ENCODE results near the gene BMPR1B.
"Not testable (repeated sequence)": the region's sequence is repeated elsewhere in the genome, so short reads cannot be mapped to it uniquely, and the experiment has no call there.

BMPR1B gene

GRCh38 chr4:95124906-95125504 lies 367.2 kb downstream of the BMPR1B start:
- Histone ChIP-seq H3K79me1 (ENCODE audit: low read depth, low read length) (no peaks in the 10 kb centered on the region), H3K4ac (ENCODE audit: low read length) (no peak overlapping the region), H3K14ac (ENCODE audit: low read length) (no peak overlapping the region), H3K27ac (replicated peaks; ENCODE audit: low read length) (no peak overlapping the region), H3K9me3 (replicated peaks in 1 of 2; ENCODE audit: control insufficient read depth in 2 of 2, insufficient read depth in 1 of 2, low read depth in 1 of 2, low read length in 2 of 2) (no peaks in the 10 kb centered on the region), H3K9ac (ENCODE audit: low read depth, low read length, poor library complexity) (no peak overlapping the region), H2BK120ac (ENCODE audit: low read depth, low read length) (no peak overlapping the region), H3K36me3 (replicated peaks in 1 of 2; ENCODE audit: control insufficient read depth in 2 of 2, insufficient read depth in 2 of 2, low read length in 2 of 2) (peaks cover 0 to 92% of the 10 kb centered on the region in 2 donors), H3K4me2 (ENCODE audit: insufficient read depth, low read length, poor library complexity, severe bottlenecking) (no peak overlapping the region), H2BK5ac (ENCODE audit: low read length) (no peak overlapping the region), H2AFZ (ENCODE audit: low read length) (no peak overlapping the region), H2AK5ac (ENCODE audit: low read depth, low read length) (no peak overlapping the region), H2BK12ac (ENCODE audit: low read length) (no peak overlapping the region), H3K23ac (ENCODE audit: low read depth, low read length, poor library complexity) (no peak overlapping the region), H3K4me3 (ENCODE audit: low read length in 2 of 2) (no peak overlapping the region), H2BK15ac (ENCODE audit: low read length) (no peak overlapping the region), H3K18ac (ENCODE audit: low read length) (no peak overlapping the region), H3K27me3 (ENCODE audit: control insufficient read depth in 3 of 3, insufficient read depth in 3 of 3, low read depth in 1 of 3, low read length in 3 of 3) (no peaks in the 10 kb centered on the region), H3K4me1 (ENCODE audit: control insufficient read depth in 2 of 2, insufficient read depth in 1 of 2, low read depth in 1 of 2, low read length in 2 of 2) (no peaks in the 10 kb centered on the region), H4K8ac (ENCODE audit: low read depth, low read length) (no peak overlapping the region), H4K91ac (ENCODE audit: low read depth, low read length, poor library complexity) (no peak overlapping the region)
- WGBS, 2 donors (ENCODE audit: extremely low coverage in 2 of 2, insufficient read length in 2 of 2, insufficient replicate concordance in 1 of 2), result no CpG with 5 or more reads among the region's 4 CpGs
- DNase-seq (ENCODE audit: low spot score), result peak; percentile 54

- no peak overlapping the region for H3K9ac ChIP-seq (ENCODE audit: low read depth, low read length, poor library complexity)
- H2BK15ac ChIP-seq (ENCODE audit: low read length), result no peak overlapping the region
- H3K4me2 ChIP-seq (ENCODE audit: insufficient read depth, low read length, poor library complexity, severe bottlenecking), result no peak overlapping the region
- H3K27me3 ChIP-seq (ENCODE audit: control insufficient read depth in 3 of 3, insufficient read depth in 3 of 3, low read depth in 1 of 3, low read length in 3 of 3), result no peaks in the 10 kb centered on the region
- H2BK5ac ChIP-seq (ENCODE audit: low read length), result no peak overlapping the region
- no CpG with 5 or more reads among the region's 4 CpGs for WGBS, 2 donors (ENCODE audit: extremely low coverage in 2 of 2, insufficient read length in 2 of 2, insufficient replicate concordance in 1 of 2)
- H3K14ac ChIP-seq (ENCODE audit: low read length), result no peak overlapping the region
- H3K4me1 ChIP-seq (ENCODE audit: control insufficient read depth in 2 of 2, insufficient read depth in 1 of 2, low read depth in 1 of 2, low read length in 2 of 2), result no peaks in the 10 kb centered on the region
- H4K91ac ChIP-seq (ENCODE audit: low read depth, low read length, poor library complexity), result no peak overlapping the region
- no peak overlapping the region for H4K8ac ChIP-seq (ENCODE audit: low read depth, low read length)
- no peak overlapping the region for H2BK120ac ChIP-seq (ENCODE audit: low read depth, low read length)
- H3K36me3 ChIP-seq (replicated peaks in 1 of 2; ENCODE audit: control insufficient read depth in 2 of 2, insufficient read depth in 2 of 2, low read length in 2 of 2), result peaks cover 0 to 97% of the 10 kb centered on the region in 2 donors
- no peak for DNase-seq (ENCODE audit: low spot score)
- peaks cover 0 to 11% of the 10 kb centered on the region in 2 donors for H3K9me3 ChIP-seq (replicated peaks in 1 of 2; ENCODE audit: control insufficient read depth in 2 of 2, insufficient read depth in 1 of 2, low read depth in 1 of 2, low read length in 2 of 2)
- H3K4me3 ChIP-seq (ENCODE audit: low read length in 2 of 2), result no peak overlapping the region
- no peak overlapping the region for H2AK5ac ChIP-seq (ENCODE audit: low read depth, low read length)
- no peaks in the 10 kb centered on the region for H3K79me1 ChIP-seq (ENCODE audit: low read depth, low read length)
- no peak overlapping the region for H2AFZ ChIP-seq (ENCODE audit: low read length)
- H3K23ac ChIP-seq (ENCODE audit: low read depth, low read length, poor library complexity), result no peak overlapping the region
- H3K27ac ChIP-seq (replicated peaks; ENCODE audit: low read length), result no peak overlapping the region
- no peak overlapping the region for H2BK12ac ChIP-seq (ENCODE audit: low read length)
- H3K4ac ChIP-seq (ENCODE audit: low read length), result no peak overlapping the region
- no peak overlapping the region for H3K18ac ChIP-seq (ENCODE audit: low read length)
Measured at GRCh38 chr4:95129031-95129430, 371.3 kb downstream of the BMPR1B start.

- Histone ChIP-seq H3K79me1 (ENCODE audit: low read depth, low read length) (no peaks in the 10 kb centered on the region), H4K91ac (ENCODE audit: low read depth, low read length, poor library complexity) (no peak overlapping the region), H2BK5ac (ENCODE audit: low read length) (no peak overlapping the region), H3K27ac (replicated peaks; ENCODE audit: low read length) (no peak overlapping the region), H2BK12ac (ENCODE audit: low read length) (no peak overlapping the region), H2AK5ac (ENCODE audit: low read depth, low read length) (no peak overlapping the region), H3K4ac (ENCODE audit: low read length) (no peak overlapping the region), H3K14ac (ENCODE audit: low read length) (no peak overlapping the region), H3K36me3 (replicated peaks in 1 of 2; ENCODE audit: control insufficient read depth in 2 of 2, insufficient read depth in 2 of 2, low read length in 2 of 2) (peaks cover 0 to 93% of the 10 kb centered on the region in 2 donors), H2AFZ (ENCODE audit: low read length) (no peak overlapping the region), H2BK15ac (ENCODE audit: low read length) (no peak overlapping the region), H4K8ac (ENCODE audit: low read depth, low read length) (no peak overlapping the region), H2BK120ac (ENCODE audit: low read depth, low read length) (no peak overlapping the region), H3K18ac (ENCODE audit: low read length) (no peak overlapping the region), H3K4me3 (ENCODE audit: low read length in 2 of 2) (no peak overlapping the region), H3K4me2 (ENCODE audit: insufficient read depth, low read length, poor library complexity, severe bottlenecking) (no peak overlapping the region), H3K9ac (ENCODE audit: low read depth, low read length, poor library complexity) (no peak overlapping the region), H3K27me3 (ENCODE audit: control insufficient read depth in 3 of 3, insufficient read depth in 3 of 3, low read depth in 1 of 3, low read length in 3 of 3) (no peaks in the 10 kb centered on the region), H3K4me1 (ENCODE audit: control insufficient read depth in 2 of 2, insufficient read depth in 1 of 2, low read depth in 1 of 2, low read length in 2 of 2) (no peaks in the 10 kb centered on the region), H3K23ac (ENCODE audit: low read depth, low read length, poor library complexity) (no peak overlapping the region), H3K9me3 (replicated peaks in 1 of 2; ENCODE audit: control insufficient read depth in 2 of 2, insufficient read depth in 1 of 2, low read depth in 1 of 2, low read length in 2 of 2) (peaks cover 0 to 13% of the 10 kb centered on the region in 2 donors)
- WGBS, 2 donors (ENCODE audit: extremely low coverage in 2 of 2, insufficient read length in 2 of 2, insufficient replicate concordance in 1 of 2), result no CpG with 5 or more reads among the region's 7 CpGs
- no peak for DNase-seq (ENCODE audit: low spot score)
Measured at GRCh38 chr4:95129821-95130311, 372.1 kb downstream of the BMPR1B start.

- not testable (repeated sequence) for H4K8ac ChIP-seq (ENCODE audit: low read depth, low read length)
Measured at GRCh38 chr4:95134016-95134415, 376.3 kb downstream of the BMPR1B start.

More at GRCh38 chr4:95134016-95134415, 376.3 kb downstream of the BMPR1B start:
- H3K9ac ChIP-seq (ENCODE audit: low read depth, low read length, poor library complexity); H3K4me2 ChIP-seq (ENCODE audit: insufficient read depth, low read length, poor library complexity, severe bottlenecking); H4K91ac ChIP-seq (ENCODE audit: low read depth, low read length, poor library complexity); H3K4me3 ChIP-seq (ENCODE audit: low read length in 2 of 2); H2BK5ac ChIP-seq (ENCODE audit: low read length); H3K27ac ChIP-seq (replicated peaks; ENCODE audit: low read length); H3K18ac ChIP-seq (ENCODE audit: low read length); H3K4me1 ChIP-seq (ENCODE audit: control insufficient read depth in 2 of 2, insufficient read depth in 1 of 2, low read depth in 1 of 2, low read length in 2 of 2); H3K4ac ChIP-seq (ENCODE audit: low read length); H2BK12ac ChIP-seq (ENCODE audit: low read length); H2BK15ac ChIP-seq (ENCODE audit: low read length); DNase-seq (ENCODE audit: low spot score); H2BK120ac ChIP-seq (ENCODE audit: low read depth, low read length); H2AFZ ChIP-seq (ENCODE audit: low read length); H3K27me3 ChIP-seq (ENCODE audit: control insufficient read depth in 3 of 3, insufficient read depth in 3 of 3, low read depth in 1 of 3, low read length in 3 of 3); H2AK5ac ChIP-seq (ENCODE audit: low read depth, low read length); H3K23ac ChIP-seq (ENCODE audit: low read depth, low read length, poor library complexity); H3K79me1 ChIP-seq (ENCODE audit: low read depth, low read length); H3K14ac ChIP-seq (ENCODE audit: low read length): not testable (repeated sequence)
- WGBS, 2 donors (ENCODE audit: extremely low coverage in 2 of 2, insufficient read length in 2 of 2, insufficient replicate concordance in 1 of 2), result no CpG with 5 or more reads among the region's 4 CpGs
- H3K9me3 ChIP-seq (replicated peaks in 1 of 2; ENCODE audit: control insufficient read depth in 2 of 2, insufficient read depth in 1 of 2, low read depth in 1 of 2, low read length in 2 of 2), result peaks cover 0 to 26% of the 10 kb centered on the region in 2 donors
- H3K36me3 ChIP-seq (replicated peaks in 1 of 2; ENCODE audit: control insufficient read depth in 2 of 2, insufficient read depth in 2 of 2, low read length in 2 of 2), result peaks cover 0 to 64% of the 10 kb centered on the region in 2 donors
